IPS DF 6.9 (cell line): ENCODE results near the gene ELMOD1.

ENCODE experiments used
- DNase-seq: peaks from one replicate; pipeline ENCODE4 v3.0.0-alpha.2; 2013; ENCODE audit warnings: low read depth, low spot score
- H3K27ac ChIP-seq: one replicate; pipeline ENCODE4 v1.5.1; 2013; ENCODE audit warnings: low read length, control low read depth
- H3K27me3 ChIP-seq: 2 replicates; pipeline ENCODE4 v1.6.1; 2013; ENCODE audit warnings: mild to moderate bottlenecking, low read length; ENCODE audit not compliant: control insufficient read depth, insufficient read depth
- H3K36me3 ChIP-seq: 2 replicates; pipeline ENCODE4 v1.6.1; 2013; ENCODE audit warnings: low read length; ENCODE audit not compliant: control insufficient read depth, insufficient read depth
- H3K4me1 ChIP-seq: 2 replicates; pipeline ENCODE4 v1.6.1; 2013; ENCODE audit warnings: low read length; ENCODE audit not compliant: control insufficient read depth, insufficient read depth
- H3K4me3 ChIP-seq: 2 replicates; pipeline ENCODE4 v1.5.1; 2013; ENCODE audit warnings: mild to moderate bottlenecking, low read length
- H3K9me3 ChIP-seq: 2 replicates; pipeline ENCODE4 v1.6.1; 2013; ENCODE audit warnings: low read length, inconsistent platforms; ENCODE audit not compliant: control insufficient read depth, insufficient read depth
- WGBS: extraction: QIAGEN DNeasy Blood & Tissue Kit; methylation state at CpG from one replicate; pipeline ENCODE4 v1.1.7; 2013; ENCODE audit warnings: mixed read lengths, missing lambda C conversion rate; ENCODE audit not compliant: insufficient read length, insufficient coverage; 5-methylcytosine and 5-hydroxymethylcytosine counted together

Gene ELMOD1

DNA sequence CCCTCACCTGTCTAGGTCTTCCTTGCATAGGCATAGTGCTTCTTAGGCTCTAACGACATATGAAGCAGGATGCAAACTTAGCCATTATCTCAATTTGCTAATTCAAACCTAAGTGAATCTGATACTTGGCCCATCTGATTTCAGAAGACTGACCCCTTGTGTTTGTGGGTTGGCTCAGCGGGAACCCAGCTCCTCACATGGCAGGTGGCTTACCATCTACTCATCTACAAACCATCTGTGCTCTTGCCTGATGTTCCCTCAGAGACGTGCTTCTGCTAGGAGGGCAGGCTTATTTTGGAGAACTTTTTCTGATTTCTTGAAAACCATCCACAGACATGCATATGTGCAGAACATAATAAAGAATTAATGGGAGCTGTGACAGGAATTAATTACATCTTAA lies 15.2 kb downstream of the ELMOD1 start:
- Histone ChIP-seq H3K36me3 (no peaks in the 10 kb centered on the region), H3K27ac (no peak overlapping the region), H3K27me3 (no peaks in the 10 kb centered on the region), H3K4me1 (peaks cover 1% of the 10 kb centered on the region; the same call in 1 of the 2 replicates), H3K4me3 (no peak overlapping the region), H3K9me3 (no peaks in the 10 kb centered on the region)
- no peak for DNase-seq
- WGBS, result no CpG with 5 or more reads among the region's 3 CpGs

- H3K4me1 ChIP-seq, result peaks cover 1% of the 10 kb centered on the region; the same call in 1 of the 2 replicates
- no peaks in the 10 kb centered on the region for H3K9me3 ChIP-seq
- H3K27me3 ChIP-seq, result no peaks in the 10 kb centered on the region
- H3K4me3 ChIP-seq, result no peak overlapping the region
- no peak overlapping the region for H3K27ac ChIP-seq
- H3K36me3 ChIP-seq, result no peaks in the 10 kb centered on the region
- no CpG with 5 or more reads among the region's 2 CpGs for WGBS
- DNase-seq, result no peak
Observed at GRCh38 chr11:107608809-107609208, 17.9 kb downstream of the ELMOD1 start.

DNA sequence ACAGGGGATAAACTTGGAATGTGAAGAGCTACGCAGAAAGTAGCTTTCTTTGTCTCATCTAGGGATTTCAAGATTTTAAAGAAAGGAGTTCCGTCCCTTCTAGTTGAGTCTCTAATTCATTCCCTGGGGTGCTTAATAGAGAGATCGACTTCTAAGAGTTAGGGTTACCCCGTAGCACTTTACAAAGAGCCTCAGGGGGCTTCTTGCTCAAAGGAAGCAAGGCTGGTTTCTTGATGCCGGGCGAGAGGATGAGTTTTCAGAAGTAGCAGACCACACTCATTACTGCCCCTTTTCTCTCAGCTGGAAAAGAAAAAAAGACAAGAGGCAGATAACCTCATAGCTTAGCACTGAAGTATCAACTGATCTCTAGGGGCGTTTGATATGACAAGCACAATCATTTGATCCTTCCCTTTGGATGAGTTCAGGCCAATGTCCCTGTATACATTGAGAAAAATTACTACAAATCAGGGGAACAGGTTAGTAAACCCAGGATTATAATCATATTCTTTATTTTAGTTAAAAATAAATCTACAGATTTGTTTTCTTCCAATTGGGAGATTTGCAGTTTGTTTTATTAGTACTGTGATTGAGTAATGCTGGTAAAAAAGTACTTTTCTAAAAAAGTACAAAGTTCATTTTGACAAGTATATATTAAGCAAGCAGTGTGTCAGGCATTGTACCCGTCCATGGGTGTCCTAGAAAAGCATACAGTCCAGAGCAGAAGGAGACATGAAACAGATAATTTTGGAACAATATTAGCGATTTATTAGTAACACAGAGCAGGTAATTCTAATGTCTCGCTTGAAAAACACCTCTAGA lies 18.7 kb downstream of the ELMOD1 start:
- no CpG with 5 or more reads among the region's 10 CpGs for WGBS
- H3K27me3 ChIP-seq, result no peaks in the 10 kb centered on the region

DNA sequence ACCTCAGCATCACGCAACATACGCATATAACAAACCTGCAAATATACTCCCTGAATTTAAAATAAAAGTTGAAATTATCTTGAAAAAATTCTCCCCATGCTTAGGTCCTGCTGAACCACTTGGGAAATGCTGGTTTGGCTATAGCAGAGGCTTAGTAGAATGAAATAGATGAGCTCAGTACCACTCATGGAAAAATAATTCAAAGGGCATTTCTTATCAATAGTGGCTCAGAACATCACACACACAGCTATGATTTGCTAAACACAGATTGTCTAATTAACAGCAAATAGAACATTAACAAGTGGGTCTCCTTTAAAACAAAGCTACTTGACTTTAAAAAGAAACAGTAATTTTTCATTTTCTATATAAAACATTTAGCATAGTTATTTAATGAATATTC lies 21.5 kb downstream of the ELMOD1 start:
- Histone ChIP-seq H3K9me3 (no peaks in the 10 kb centered on the region), H3K27me3 (no peaks in the 10 kb centered on the region), H3K4me3 (no peak overlapping the region), H3K36me3 (no peaks in the 10 kb centered on the region), H3K4me1 (peaks cover 1% of the 10 kb centered on the region; the same call in 1 of the 2 replicates), H3K27ac (no peak overlapping the region)
- no CpG with 5 or more reads among the region's 2 CpGs for WGBS
- DNase-seq, result no peak

More for the DNA sequence above, 18.7 kb downstream of the ELMOD1 start:
- no peak overlapping the region for H3K27ac ChIP-seq
- no peaks in the 10 kb centered on the region for H3K9me3 ChIP-seq
- no peaks in the 10 kb centered on the region for H3K36me3 ChIP-seq
- no peak for DNase-seq
- H3K4me3 ChIP-seq, result no peak overlapping the region
- peaks cover 1% of the 10 kb centered on the region; the same call in 1 of the 2 replicates for H3K4me1 ChIP-seq

DNA sequence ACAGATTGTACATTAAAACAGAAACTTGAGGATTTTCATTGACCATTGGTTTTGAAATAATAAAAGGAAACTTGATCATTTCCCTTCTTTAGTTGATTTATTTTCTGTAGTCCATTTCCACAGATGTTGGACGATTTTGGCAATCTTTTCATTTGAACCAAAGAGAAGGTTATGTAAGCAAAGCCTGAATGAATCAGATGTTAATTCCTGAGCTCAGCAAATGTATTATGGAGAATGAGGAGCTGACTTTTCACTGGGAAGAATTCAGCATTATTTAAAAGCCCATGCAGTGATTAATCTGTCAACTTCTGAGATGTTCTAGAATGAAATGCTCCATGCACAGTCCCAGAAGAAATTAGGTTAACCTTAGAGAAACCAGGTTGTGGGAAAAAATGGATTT lies 29.0 kb downstream of the ELMOD1 start:
- Histone ChIP-seq H3K4me1 (no peaks in the 10 kb centered on the region), H3K4me3 (no peak overlapping the region), H3K27me3 (no peaks in the 10 kb centered on the region), H3K27ac (no peak overlapping the region), H3K9me3 (no peaks in the 10 kb centered on the region), H3K36me3 (no peaks in the 10 kb centered on the region)
- no peak for DNase-seq
- WGBS, result no CpG with 5 or more reads among the region's 1 CpG

- H3K4me3 ChIP-seq, result no peak overlapping the region
- no CpG with 5 or more reads among the region's 1 CpG for WGBS
- 0 out of 2 replicates have a peak, but pooled peaks cover 1% of the 10 kb centered on the region for H3K4me1 ChIP-seq
- DNase-seq, result no peak
- no peaks in the 10 kb centered on the region for H3K36me3 ChIP-seq
- H3K27me3 ChIP-seq, result no peaks in the 10 kb centered on the region
- no peak overlapping the region for H3K27ac ChIP-seq
- H3K9me3 ChIP-seq, result no peaks in the 10 kb centered on the region
Observed at GRCh38 chr11:107621081-107621480, 30.1 kb downstream of the ELMOD1 start.

- no peaks in the 10 kb centered on the region for H3K9me3 ChIP-seq
- no peaks in the 10 kb centered on the region for H3K27me3 ChIP-seq
- no peak overlapping the region for H3K27ac ChIP-seq
- WGBS, result no CpG with 5 or more reads among the region's 7 CpGs
- no peak for DNase-seq
- H3K4me3 ChIP-seq, result no peak overlapping the region
- 0 out of 2 replicates have a peak, but pooled peaks cover 1% of the 10 kb centered on the region for H3K4me1 ChIP-seq
- H3K36me3 ChIP-seq, result no peaks in the 10 kb centered on the region
Observed at GRCh38 chr11:107623183-107623582, 32.2 kb downstream of the ELMOD1 start.

- WGBS, result no CpG with 5 or more reads among the region's 10 CpGs
- H3K27ac ChIP-seq, result no peak overlapping the region
- H3K27me3 ChIP-seq, result no peaks in the 10 kb centered on the region
- H3K9me3 ChIP-seq, result no peaks in the 10 kb centered on the region
- H3K4me3 ChIP-seq, result no peak overlapping the region
- no peak for DNase-seq
- H3K4me1 ChIP-seq, result 0 out of 2 replicates have a peak, but pooled peaks cover 1% of the 10 kb centered on the region
- no peaks in the 10 kb centered on the region for H3K36me3 ChIP-seq
Observed at GRCh38 chr11:107624983-107625684, 34.2 kb downstream of the ELMOD1 start.

DNA sequence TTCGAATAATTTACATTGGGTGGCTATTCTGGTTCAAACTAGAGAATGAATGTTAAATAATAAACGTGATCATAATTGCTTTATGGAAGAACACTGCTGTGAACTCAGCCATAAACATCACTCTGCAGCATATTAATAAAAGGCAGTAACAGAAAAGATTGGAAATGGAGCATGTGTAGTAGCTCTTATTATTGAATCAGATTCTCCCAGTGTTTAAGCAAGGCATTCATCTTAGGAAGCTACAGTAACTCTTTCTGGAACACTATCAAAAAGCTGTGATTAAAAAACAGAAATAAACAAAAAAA lies 34.7 kb downstream of the ELMOD1 start:
- no peak for DNase-seq
- no peaks in the 10 kb centered on the region for H3K27me3 ChIP-seq
- H3K4me1 ChIP-seq, result 0 out of 2 replicates have a peak, but pooled peaks cover 1% of the 10 kb centered on the region
- no peak overlapping the region for H3K4me3 ChIP-seq
- no peaks in the 10 kb centered on the region for H3K36me3 ChIP-seq
- H3K27ac ChIP-seq, result no peak overlapping the region
- H3K9me3 ChIP-seq, result no peaks in the 10 kb centered on the region
- no CpG with 5 or more reads among the region's 2 CpGs for WGBS

DNA sequence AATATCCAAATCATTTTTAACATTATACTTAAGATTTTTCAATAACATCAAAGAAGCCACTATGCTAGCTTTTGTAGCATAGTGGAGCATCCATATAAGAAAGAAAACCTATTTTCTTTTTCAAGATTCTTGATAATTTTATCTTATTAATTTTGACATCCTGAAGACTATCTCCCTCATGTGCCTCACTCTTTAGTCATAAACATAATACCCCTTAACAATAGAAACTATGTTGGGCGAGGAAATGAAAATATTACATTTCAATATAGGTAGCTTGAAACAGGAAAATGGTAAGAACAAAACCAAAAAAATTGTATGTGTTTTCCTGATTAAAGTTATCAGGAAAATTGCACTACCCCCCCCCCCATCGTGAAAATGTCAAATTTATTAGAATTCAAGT lies 40.1 kb downstream of the ELMOD1 start:
- Histone ChIP-seq H3K4me1 (no peaks in the 10 kb centered on the region), H3K27me3 (no peaks in the 10 kb centered on the region)
- WGBS, result no CpG with 5 or more reads among the region's 2 CpGs

More for the DNA sequence above, 40.1 kb downstream of the ELMOD1 start:
- DNase-seq, result no peak
- Histone ChIP-seq H3K9me3 (no peaks in the 10 kb centered on the region), H3K36me3 (no peaks in the 10 kb centered on the region), H3K27ac (no peak overlapping the region), H3K4me3 (no peak overlapping the region)
